ENCODE results near the gene CFAP58.

The CFAP58 gene

GRCh38 chr10:104472957-104473745 is 119.5 kb downstream of the CFAP58 start:
- in situ Hi-C loops (cut with HindIII; ENCODE audit: low sequenced_read_pairs): no loop called here

- in situ Hi-C loops (cut with HindIII; ENCODE audit: low sequenced_read_pairs): no loop called here
Measured at GRCh38 chr10:104478380-104478779, 124.7 kb downstream of the CFAP58 start.

GRCh38 chr10:104479906-104480593 is 126.4 kb downstream of the CFAP58 start:
- in situ Hi-C loops (cut with HindIII; ENCODE audit: low sequenced_read_pairs): no loop called here

GRCh38 chr10:104480797-104481196 is 127.2 kb downstream of the CFAP58 start:
- in situ Hi-C loops (cut with HindIII; ENCODE audit: low sequenced_read_pairs): no loop called here

- in situ Hi-C loops (cut with HindIII; ENCODE audit: low sequenced_read_pairs): no loop called here
Measured at GRCh38 chr10:104483582-104483981, 129.9 kb downstream of the CFAP58 start.

- in situ Hi-C loops (cut with HindIII; ENCODE audit: low sequenced_read_pairs): no loop called here
Measured at GRCh38 chr10:104485632-104486031, 132.0 kb downstream of the CFAP58 start.

- in situ Hi-C loops (cut with HindIII; ENCODE audit: low sequenced_read_pairs): no loop called here
Measured at GRCh38 chr10:104486803-104487202, 133.2 kb downstream of the CFAP58 start.

- in situ Hi-C loops (cut with HindIII; ENCODE audit: low sequenced_read_pairs): no loop called here
Measured at GRCh38 chr10:104487794-104488438, 134.3 kb downstream of the CFAP58 start.

- in situ Hi-C loops (cut with HindIII; ENCODE audit: low sequenced_read_pairs): no loop called here
Measured at GRCh38 chr10:104488439-104488832, 134.8 kb downstream of the CFAP58 start.

- in situ Hi-C loops (cut with HindIII; ENCODE audit: low sequenced_read_pairs): no loop called here
Measured at GRCh38 chr10:104492329-104492940, 138.8 kb downstream of the CFAP58 start.

GRCh38 chr10:104498347-104499081 is 144.9 kb downstream of the CFAP58 start:
- in situ Hi-C loops (cut with HindIII; ENCODE audit: low sequenced_read_pairs): no loop called here

GRCh38 chr10:104501449-104501848 is 147.8 kb downstream of the CFAP58 start:
- in situ Hi-C loops (cut with HindIII; ENCODE audit: low sequenced_read_pairs): no loop called here

- in situ Hi-C loops (cut with HindIII; ENCODE audit: low sequenced_read_pairs): no loop called here
Measured at GRCh38 chr10:104501864-104502579, 148.4 kb downstream of the CFAP58 start.

- in situ Hi-C loops (cut with HindIII; ENCODE audit: low sequenced_read_pairs): no loop called here
Measured at GRCh38 chr10:104502907-104503306, 149.3 kb downstream of the CFAP58 start.

Measured in endothelial cell of hepatic sinusoid (primary cell).